ENCODE data around the gene GPR157.

GRCh38 chr1:9057851-9058250 lies 71.1 kb downstream of the GPR157 start:
- no peak for TF ChIP-seq CTCF (conservative IDR thresholded peaks at IDR 0.05; ENCODE audit: low read depth in 2 of 2)
- no peak for TF ChIP-seq JUNB (IDR thresholded peaks at IDR 0.05; ENCODE audit: unreplicated experiment)
- TF ChIP-seq EZH2 (IDR thresholded peaks at IDR 0.05; ENCODE audit: low read depth, unreplicated experiment) = no peak
- TF ChIP-seq CREB1 (CRISPR knock-in tag; IDR thresholded peaks at IDR 0.05; ENCODE audit: low read depth) = no peak
- TF ChIP-seq POLR2AphosphoS5 (IDR thresholded peaks at IDR 0.05; ENCODE audit: low read depth) = no peak
- TF ChIP-seq REST (IDR thresholded peaks at IDR 0.05; ENCODE audit: unreplicated experiment) = no peak
- no peak for TF ChIP-seq ETS1 (IDR thresholded peaks at IDR 0.05)
- TF ChIP-seq ZNF331 (CRISPR knock-in tag; IDR thresholded peaks at IDR 0.05; ENCODE audit: low read depth) = no peak
- TF ChIP-seq EZH2phosphoT487 (IDR thresholded peaks at IDR 0.05; ENCODE audit: unreplicated experiment) = no peak
- no peak for TF ChIP-seq ZNF114 (CRISPR knock-in tag; IDR thresholded peaks at IDR 0.05)
- TF ChIP-seq ZNF462 (CRISPR knock-in tag; IDR thresholded peaks at IDR 0.05) = no peak
